Ovary (tissue), 3 donors: Measurements from ENCODE around the gene RNU4-1.

Experiments
- POLR2A ChIP-seq: fragments of 450-650 bp; IDR thresholded peaks from one replicate; pipeline ENCODE4 v1.6.1; 2017; ENCODE audit warnings: antibody characterized with exemption, mild to moderate bottlenecking, moderate library complexity
- TF ChIP-seq, protein P1 (sequence below), 3 donors: fragments of 450-650 bp in 2 of 3; fragments of 200-600 bp in 1 of 3; IDR thresholded peaks; one replicate each; pipeline versions ENCODE4 v1.5.1 to v1.8.0; 2016 to 2022; ENCODE audit warnings: antibody characterized with exemption in 3 of 3, mild to moderate bottlenecking in 1 of 3
- donor health status: DM: no; HTN: no; CAD: no.

DNA sequence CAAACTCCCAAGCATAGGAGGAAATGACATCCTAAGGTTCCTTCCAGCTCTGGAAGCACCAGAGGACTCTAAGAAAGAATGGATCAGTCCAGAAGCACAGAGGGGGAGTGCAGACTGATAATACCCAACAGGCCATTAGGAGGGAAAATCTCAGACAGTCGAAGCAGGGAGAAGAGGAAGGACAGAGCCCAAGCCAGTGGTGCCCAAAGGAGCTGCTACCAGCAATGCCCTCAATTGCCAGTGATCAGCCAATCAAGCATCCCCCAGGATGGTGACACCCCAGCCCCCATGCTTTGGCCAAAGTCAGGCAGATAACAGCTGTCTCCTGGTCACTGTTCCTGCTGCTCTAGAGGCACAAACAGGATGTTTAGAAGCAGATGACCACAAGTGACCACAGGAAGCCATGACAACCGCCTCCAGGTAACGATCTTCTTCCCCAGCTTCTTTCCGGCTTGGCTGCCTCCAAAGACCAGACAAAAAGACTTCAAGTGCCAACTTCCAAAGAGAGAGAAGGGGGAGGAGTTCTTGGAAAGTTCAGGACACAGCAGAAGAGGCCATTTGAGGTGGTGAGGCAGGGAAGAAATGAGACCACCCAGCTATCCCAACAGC, 43.7 kb downstream of the RNU4-1 start:
- TF ChIP-seq, protein P1, sequence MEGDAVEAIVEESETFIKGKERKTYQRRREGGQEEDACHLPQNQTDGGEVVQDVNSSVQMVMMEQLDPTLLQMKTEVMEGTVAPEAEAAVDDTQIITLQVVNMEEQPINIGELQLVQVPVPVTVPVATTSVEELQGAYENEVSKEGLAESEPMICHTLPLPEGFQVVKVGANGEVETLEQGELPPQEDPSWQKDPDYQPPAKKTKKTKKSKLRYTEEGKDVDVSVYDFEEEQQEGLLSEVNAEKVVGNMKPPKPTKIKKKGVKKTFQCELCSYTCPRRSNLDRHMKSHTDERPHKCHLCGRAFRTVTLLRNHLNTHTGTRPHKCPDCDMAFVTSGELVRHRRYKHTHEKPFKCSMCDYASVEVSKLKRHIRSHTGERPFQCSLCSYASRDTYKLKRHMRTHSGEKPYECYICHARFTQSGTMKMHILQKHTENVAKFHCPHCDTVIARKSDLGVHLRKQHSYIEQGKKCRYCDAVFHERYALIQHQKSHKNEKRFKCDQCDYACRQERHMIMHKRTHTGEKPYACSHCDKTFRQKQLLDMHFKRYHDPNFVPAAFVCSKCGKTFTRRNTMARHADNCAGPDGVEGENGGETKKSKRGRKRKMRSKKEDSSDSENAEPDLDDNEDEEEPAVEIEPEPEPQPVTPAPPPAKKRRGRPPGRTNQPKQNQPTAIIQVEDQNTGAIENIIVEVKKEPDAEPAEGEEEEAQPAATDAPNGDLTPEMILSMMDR (IDR thresholded peaks at IDR 0.05) = no peak
- no peak for TF ChIP-seq POLR2A
